Tongue (tissue), 1 donor: ENCODE data around the gene CETN3. TPM values are rescaled to one million over a fixed set of nuclear protein-coding genes. Genes with fewer than 3 reads are reported as not detected.

Experiments used
- total RNA-seq: library from RNA; depleted of rRNA; stranded (reverse); fragments of >200 nt; gene quantifications from one replicate; pipeline ENCODE4 v1.2.3, GENCODE V29; 2014

The CETN3 gene
- total RNA-seq, 1 donor from 2014 or later, result 32.2 TPM

Other genes starting within 250 kb of the CETN3 start
- gene MBLAC2, start 65.0 kb upstream of the CETN3 start, total RNA-seq, result 5.7 TPM
- 1.5 TPM for gene POLR3G, start 65.1 kb upstream of the CETN3 start, total RNA-seq
- gene LYSMD3, start 119.8 kb upstream of the CETN3 start, total RNA-seq, result 27.1 TPM
- gene ADGRV1, start 149.0 kb upstream of the CETN3 start, total RNA-seq, result 7.1 TPM